Measurements from ENCODE around the gene FTCD. TPM values are rescaled to one million over a fixed set of nuclear protein-coding genes. Genes with fewer than 3 reads are reported as not detected.

FTCD gene
- total RNA-seq, 1 experiment from 2014 or later, result not detected

- in situ Hi-C loops (cut with HindIII; ENCODE audit: low pct_unique_long_range_greater_than_20kb, low sequenced_read_pairs), result no loop called here
- DNase-seq (ENCODE audit: low read depth, low spot score), result no peak
These were observed 33.8 kb downstream of the FTCD start for GRCh38 chr21:46121286-46122221.

DNA sequence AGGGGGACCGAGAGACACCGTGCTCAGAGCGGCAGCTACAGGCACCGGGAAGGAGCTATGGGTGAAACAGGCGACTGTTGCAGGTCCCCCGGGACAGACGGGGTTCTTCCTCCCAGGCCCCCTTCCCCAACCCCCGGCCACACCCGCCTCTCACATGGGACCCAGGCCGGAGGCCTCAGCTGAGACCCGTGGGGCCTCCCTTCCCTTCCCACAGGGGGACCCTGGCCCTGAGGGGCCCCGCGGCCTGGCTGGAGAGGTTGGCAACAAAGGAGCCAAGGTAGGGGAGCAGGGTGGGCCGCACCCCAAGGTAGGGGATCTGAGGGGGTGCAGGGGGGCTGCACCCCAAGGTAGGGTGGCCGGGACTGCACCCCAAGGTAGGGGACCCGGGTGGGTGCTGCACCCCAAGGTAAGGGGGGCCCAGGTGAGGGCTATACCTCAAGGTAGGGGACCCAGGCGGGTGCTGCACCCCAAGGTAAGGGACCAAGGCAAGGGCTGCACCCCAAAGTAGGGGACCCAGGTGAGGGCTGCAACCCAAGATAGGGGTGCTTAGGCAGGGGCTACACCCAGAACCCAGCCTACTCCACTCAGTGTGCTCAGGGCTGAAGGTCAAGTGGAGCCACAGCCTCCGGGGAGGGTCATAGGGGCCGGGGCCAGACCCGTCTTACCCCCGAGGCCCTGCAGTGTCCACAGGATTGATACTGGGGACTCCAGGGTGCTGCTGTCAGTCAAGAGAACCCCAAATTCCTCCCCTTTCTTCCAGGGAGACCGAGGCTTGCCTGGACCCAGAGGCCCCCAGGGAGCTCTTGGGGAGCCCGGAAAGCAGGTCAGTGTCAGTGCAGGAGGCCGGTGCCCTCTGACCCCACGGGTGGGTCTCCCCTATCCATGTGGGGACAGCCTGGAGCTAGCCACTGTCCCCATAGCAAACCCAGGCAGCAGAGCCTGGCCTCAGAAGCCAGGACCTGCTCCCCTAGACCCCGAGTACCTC is 34.8 kb downstream of the FTCD start:
- in situ Hi-C loops (cut with HindIII; ENCODE audit: low pct_unique_long_range_greater_than_20kb, low sequenced_read_pairs), result no loop called here
- no peak for DNase-seq (ENCODE audit: low read depth, low spot score)

DNA sequence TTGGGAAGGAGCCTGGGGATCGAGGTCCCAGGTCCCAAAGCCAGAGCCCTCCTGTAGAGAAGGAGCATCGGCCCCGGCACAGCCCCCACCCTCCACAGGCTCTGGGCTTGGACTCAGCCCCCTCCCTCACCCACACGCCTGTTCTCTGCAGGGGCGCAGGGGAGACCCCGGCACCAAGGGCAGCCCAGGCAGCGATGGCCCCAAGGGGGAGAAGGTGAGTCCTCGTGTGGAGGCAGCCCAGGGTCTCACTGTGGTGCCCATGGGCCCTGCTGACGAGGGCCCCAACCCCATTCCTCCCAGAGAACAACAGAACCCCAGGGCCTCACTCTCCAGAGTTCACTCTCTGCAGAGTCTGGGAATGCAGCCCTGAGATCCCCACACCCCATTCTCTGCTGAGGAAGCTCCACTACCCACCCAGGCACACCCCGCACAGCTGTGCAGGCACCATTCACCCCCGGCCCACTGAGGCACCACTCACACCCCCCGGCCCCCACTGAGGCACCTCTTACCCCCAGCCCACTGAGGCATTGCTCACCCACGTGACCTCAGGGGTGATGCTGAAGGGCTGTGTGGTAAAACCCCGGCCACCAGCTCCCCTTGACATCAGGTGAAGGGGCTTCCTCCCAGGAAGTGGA is 35.6 kb downstream of the FTCD start:
- DNase-seq (ENCODE audit: low read depth, low spot score), result no peak
- in situ Hi-C loops (cut with HindIII; ENCODE audit: low pct_unique_long_range_greater_than_20kb, low sequenced_read_pairs), result no loop called here

DNA sequence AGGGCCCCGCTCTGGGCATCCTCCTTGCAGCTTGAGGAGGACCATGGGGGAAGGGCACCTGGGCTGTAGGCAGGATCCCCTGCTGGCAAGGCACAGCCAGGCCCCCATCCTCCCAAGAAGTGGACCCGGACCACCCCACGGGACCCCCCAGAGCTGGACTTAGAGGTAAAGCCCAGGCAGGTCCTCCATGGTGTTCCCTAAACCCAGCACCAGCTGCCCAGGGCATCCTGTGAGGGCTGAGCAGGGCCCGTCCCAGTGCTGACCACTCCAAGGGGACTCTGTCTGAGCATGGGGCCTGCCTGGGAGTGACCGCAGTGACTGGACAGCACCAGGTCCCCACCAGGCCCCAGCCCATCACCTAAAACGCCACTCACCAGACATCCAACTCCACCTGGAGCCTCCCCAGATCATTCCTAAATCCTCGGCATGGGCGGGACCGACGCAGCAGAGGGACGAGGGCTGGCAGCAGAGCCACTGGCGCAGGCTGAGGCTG is 36.2 kb downstream of the FTCD start:
- no peak for DNase-seq (ENCODE audit: low read depth, low spot score)
- in situ Hi-C loops (cut with HindIII; ENCODE audit: low pct_unique_long_range_greater_than_20kb, low sequenced_read_pairs), result no loop called here

- no peak for DNase-seq (ENCODE audit: low read depth, low spot score)
- in situ Hi-C loops (cut with HindIII; ENCODE audit: low pct_unique_long_range_greater_than_20kb, low sequenced_read_pairs), result no loop called here
These were observed 36.8 kb downstream of the FTCD start for GRCh38 chr21:46118316-46119143.

GRCh38 chr21:46117586-46118315 is 37.6 kb downstream of the FTCD start:
- in situ Hi-C loops (cut with HindIII; ENCODE audit: low pct_unique_long_range_greater_than_20kb, low sequenced_read_pairs), result no loop called here
- DNase-seq (ENCODE audit: low read depth, low spot score), result no peak

DNA sequence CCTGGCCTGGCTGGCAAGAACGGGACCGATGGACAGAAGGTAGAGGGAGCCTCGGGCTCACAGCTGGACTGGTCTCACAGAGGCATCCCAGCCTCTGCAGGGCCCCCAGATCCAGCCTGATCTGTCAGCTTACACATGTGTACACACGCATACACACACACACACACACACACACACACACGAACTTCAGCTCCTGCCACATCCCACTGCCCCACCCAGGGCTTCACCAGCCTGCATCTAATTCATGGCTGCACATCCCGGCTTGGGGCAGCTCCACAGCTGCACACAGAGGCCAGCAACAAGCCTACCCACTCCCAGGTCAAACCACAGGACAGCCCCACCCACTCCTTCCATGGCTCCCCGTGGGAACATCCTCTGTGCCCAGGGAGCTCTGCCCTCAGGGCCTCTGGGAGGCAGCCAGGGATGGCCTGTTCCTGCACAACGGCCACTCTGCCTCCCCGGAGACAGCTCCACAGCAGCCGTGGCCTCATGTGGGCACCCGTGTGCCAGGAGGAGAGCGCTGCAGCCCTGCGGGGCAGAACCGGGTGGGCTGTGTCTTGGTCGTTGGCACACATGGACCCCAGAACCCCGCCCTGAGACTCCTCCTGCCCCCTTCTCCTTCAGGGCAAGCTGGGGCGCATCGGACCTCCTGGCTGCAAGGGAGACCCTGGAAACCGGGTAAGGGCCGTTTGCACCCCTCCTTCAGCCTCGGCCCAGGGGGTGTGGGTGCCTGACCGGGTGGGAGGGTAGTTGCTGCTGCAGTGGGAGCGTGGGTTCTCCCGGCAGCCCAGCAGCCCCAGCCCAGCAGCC is 38.4 kb downstream of the FTCD start:
- in situ Hi-C loops (cut with HindIII; ENCODE audit: low pct_unique_long_range_greater_than_20kb, low sequenced_read_pairs), result no loop called here
- DNase-seq (ENCODE audit: low read depth, low spot score), result no peak

- in situ Hi-C loops (cut with HindIII; ENCODE audit: low pct_unique_long_range_greater_than_20kb, low sequenced_read_pairs), result no loop called here
- no peak for DNase-seq (ENCODE audit: low read depth, low spot score)
These were observed 39.1 kb downstream of the FTCD start for GRCh38 chr21:46116189-46116775.

DNA sequence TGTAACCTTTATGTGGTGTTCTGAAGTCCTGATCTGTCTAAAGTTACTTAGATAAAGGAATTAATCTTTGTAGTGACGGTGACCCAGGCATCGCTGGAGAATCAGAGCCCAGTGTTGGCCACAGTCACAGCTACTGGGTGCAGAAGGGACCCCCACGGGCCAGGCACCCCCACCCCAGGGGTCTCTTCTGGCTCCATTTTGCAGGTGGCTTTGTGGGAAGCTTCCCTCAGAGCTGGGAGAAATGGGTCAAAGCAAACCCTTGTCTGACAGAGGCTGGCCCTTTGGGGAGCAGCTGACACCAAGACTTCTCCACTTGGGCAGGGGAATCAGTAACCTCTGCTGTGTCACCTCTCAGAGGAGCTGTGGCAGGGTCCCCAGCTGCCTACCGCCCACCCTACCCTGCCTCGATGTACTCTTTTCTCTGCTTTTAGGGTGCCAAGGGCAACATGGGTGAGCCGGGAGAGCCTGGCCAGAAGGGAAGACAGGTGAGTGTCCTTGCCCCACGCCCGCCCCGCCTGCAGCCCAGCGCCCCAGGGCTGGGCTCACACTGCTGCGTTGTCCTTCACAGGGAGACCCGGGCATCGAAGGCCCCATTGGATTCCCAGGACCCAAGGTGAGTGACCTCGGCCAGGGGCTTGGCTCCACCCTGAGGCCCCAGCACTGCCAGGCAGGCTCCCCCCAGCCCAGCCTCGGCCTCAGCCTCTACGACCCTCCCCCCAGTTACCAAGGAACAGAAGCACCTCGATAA is 39.8 kb downstream of the FTCD start:
- in situ Hi-C loops (cut with HindIII; ENCODE audit: low pct_unique_long_range_greater_than_20kb, low sequenced_read_pairs), result no loop called here
- no peak for DNase-seq (ENCODE audit: low read depth, low spot score)

GRCh38 chr21:46114963-46115362 is 40.4 kb downstream of the FTCD start:
- in situ Hi-C loops (cut with HindIII; ENCODE audit: low pct_unique_long_range_greater_than_20kb, low sequenced_read_pairs), result no loop called here
- no peak for DNase-seq (ENCODE audit: low read depth, low spot score)

DNA sequence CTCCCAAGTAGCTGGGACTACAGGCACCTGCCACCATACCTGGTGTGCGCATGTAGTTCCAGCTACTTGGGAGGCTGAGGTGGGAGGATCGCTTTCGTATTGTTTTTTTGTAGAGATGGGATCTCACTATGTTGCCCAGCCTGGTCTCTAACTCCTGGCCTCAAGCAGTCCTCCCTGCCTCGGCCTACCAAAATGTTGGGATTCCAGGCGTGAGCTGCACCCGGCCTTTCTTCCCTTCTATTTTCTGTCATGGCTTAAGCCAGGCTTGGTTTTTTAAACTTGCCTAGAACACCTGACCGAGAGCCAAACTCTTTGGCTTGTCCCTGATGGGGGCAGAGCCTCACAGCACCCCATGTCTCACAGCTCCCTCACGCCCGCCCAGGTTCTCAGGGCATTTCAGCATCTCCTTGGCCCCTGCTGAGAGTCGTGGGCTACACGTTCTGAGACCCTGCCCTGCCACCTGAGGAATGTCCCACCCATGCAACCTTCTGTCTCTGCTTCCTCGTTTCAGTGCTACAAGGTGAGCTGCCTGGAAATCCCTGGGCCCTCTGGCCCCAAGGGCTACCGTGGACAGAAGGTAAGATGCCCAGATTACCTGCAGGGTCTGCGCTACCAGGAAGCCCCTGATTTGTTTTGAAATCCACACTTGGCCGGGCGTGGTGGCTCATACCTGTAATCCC is 41.7 kb downstream of the FTCD start:
- DNase-seq (ENCODE audit: low read depth, low spot score), result no peak

GRCh38 chr21:46112725-46113215 is 42.6 kb downstream of the FTCD start:
- in situ Hi-C loops (cut with HindIII; ENCODE audit: low pct_unique_long_range_greater_than_20kb, low sequenced_read_pairs), result no loop called here
- no peak for DNase-seq (ENCODE audit: low read depth, low spot score)

More for the DNA sequence above, 41.7 kb downstream of the FTCD start:
- in situ Hi-C loops (cut with HindIII; ENCODE audit: low pct_unique_long_range_greater_than_20kb, low sequenced_read_pairs), result no loop called here

DNA sequence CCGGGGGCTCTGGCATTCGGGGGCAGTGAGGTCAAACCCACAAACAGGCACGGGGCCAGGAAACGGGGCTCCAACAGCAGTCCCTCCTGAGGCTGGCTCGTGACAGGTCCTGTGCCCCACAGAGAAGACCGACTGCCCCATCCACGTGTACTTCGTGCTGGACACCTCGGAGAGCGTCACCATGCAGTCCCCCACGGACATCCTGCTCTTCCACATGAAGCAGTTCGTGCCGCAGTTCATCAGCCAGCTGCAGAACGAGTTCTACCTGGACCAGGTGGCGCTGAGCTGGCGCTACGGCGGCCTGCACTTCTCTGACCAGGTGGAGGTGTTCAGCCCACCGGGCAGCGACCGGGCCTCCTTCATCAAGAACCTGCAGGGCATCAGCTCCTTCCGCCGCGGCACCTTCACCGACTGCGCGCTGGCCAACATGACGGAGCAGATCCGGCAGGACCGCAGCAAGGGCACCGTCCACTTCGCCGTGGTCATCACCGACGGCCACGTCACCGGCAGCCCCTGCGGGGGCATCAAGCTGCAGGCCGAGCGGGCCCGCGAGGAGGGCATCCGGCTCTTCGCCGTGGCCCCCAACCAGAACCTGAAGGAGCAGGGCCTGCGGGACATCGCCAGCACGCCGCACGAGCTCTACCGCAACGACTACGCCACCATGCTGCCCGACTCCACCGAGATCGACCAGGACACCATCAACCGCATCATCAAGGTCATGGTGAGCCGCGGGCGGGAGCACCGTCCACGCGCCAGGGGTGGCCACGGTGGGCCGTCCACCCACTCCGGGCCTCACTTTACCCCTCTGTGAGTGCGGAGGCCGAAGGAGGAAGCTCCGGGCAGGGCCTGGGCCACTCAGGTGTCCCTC is 43.3 kb downstream of the FTCD start:
- DNase-seq (ENCODE audit: low read depth, low spot score), result no peak
- in situ Hi-C loops (cut with HindIII; ENCODE audit: low pct_unique_long_range_greater_than_20kb, low sequenced_read_pairs), result no loop called here

Measured in SK-MEL-5 (cell line).